GM18520 (cell line): ENCODE measurements around the gene TM7SF2.
"Not testable (repeated sequence)": the region's sequence is repeated elsewhere in the genome, so short reads cannot be mapped to it uniquely, and the experiment has no call there.

Experiments used
- ATAC-seq: cut with Tn5 transposase; IDR thresholded peaks from one replicate; pipeline ENCODE4 v1.9.1; 2021; ENCODE audit not compliant: unreplicated experiment

Gene TM7SF2

GRCh38 chr11:65114538-65115171, 3.0 kb downstream of the TM7SF2 start:
- ATAC-seq = no peak

- ATAC-seq = no peak
These were observed 3.9 kb downstream of the TM7SF2 start for GRCh38 chr11:65115361-65116082.

GRCh38 chr11:65116370-65117205, 4.9 kb downstream of the TM7SF2 start:
- no peak for ATAC-seq

GRCh38 chr11:65117206-65118096, 5.8 kb downstream of the TM7SF2 start, which contains the start of gene ZNHIT2:
TSS of gene ZNHIT2 (minus strand) at chr11:65117701. CDS start at chr11:65117653, 48 bp downstream.
- peak; percentile 42 for ATAC-seq

GRCh38 chr11:65118097-65118837, 6.6 kb downstream of the TM7SF2 start:
- no peak for ATAC-seq

- not testable (repeated sequence) for ATAC-seq
These were observed 7.4 kb downstream of the TM7SF2 start for GRCh38 chr11:65118891-65119669.

GRCh38 chr11:65119670-65119995, 8.0 kb downstream of the TM7SF2 start:
- ATAC-seq = no peak

- no peak for ATAC-seq
These were observed 9.2 kb downstream of the TM7SF2 start for GRCh38 chr11:65120831-65121230.

- no peak for ATAC-seq
These were observed 9.8 kb downstream of the TM7SF2 start for GRCh38 chr11:65121447-65121864.

- ATAC-seq = peak; percentile 63
These were observed 10.4 kb downstream of the TM7SF2 start, which contains the start of the genes FAU and MRPL49 for GRCh38 chr11:65121865-65122696. TSS of gene FAU (minus strand) at chr11:65122134. CDS start at chr11:65121813, 321 bp downstream. TSS of gene MRPL49 (plus strand) at chr11:65122321. CDS start at chr11:65122347, 26 bp downstream.

GRCh38 chr11:65124480-65125196, 13.0 kb downstream of the TM7SF2 start:
- no peak for ATAC-seq

- no peak for ATAC-seq
These were observed 13.8 kb downstream of the TM7SF2 start for GRCh38 chr11:65125197-65126056.

- no peak for ATAC-seq
These were observed 15.1 kb downstream of the TM7SF2 start for GRCh38 chr11:65126624-65127274.

GRCh38 chr11:65127473-65128181, 16.0 kb downstream of the TM7SF2 start:
- ATAC-seq = no peak
